Adrenal gland (tissue), 12 donors: ENCODE data around the gene ABCD2. TPM values are rescaled to one million over a fixed set of nuclear protein-coding genes. Genes with fewer than 3 reads are reported as not detected.
"Not testable (repeated sequence)": the region's sequence is repeated elsewhere in the genome, so short reads cannot be mapped to it uniquely, and the experiment has no call there.

Experiments
- DNase-seq, 7 donors: peaks; one replicate each; pipeline ENCODE4 v3.0.0-alpha.2; 2019 to 2020
- H3K27ac ChIP-seq, 5 donors: fragments of 200-600 bp; sonication (generic) in 4 of 5; 1 replicate in 3 of 5; 2 replicates in 2 of 5; pipeline versions ENCODE4 v1.5.1 to v1.8.0; 2016 to 2020; ENCODE audit warnings: mild to moderate bottlenecking in 1 of 5
- H3K27me3 ChIP-seq: fragments of 200-600 bp; 2 replicates; pipeline ENCODE4 v1.8.0; 2021
- H3K36me3 ChIP-seq, 2 donors: fragments of 200-600 bp; replicated peaks in 1 of 2; 1 replicate in 1 of 2; 2 replicates in 1 of 2; pipeline versions ENCODE4 v1.5.1 to v1.8.0; 2018 to 2022
- H3K4me1 ChIP-seq, 2 donors: fragments of 200-600 bp; replicated peaks in 1 of 2; 1 replicate in 1 of 2; 2 replicates in 1 of 2; pipeline versions ENCODE4 v1.5.1 to v1.8.0; 2018 to 2021
- H3K4me3 ChIP-seq, 4 donors: fragments of 200-600 bp; sonication (generic) in 3 of 4; one replicate each; pipeline ENCODE4 v1.5.1; 2016 to 2018
- H3K9me3 ChIP-seq, 3 donors: fragments of 200-600 bp; sonication (generic) in 1 of 3; replicated peaks in 1 of 3; 1 replicate in 2 of 3; 2 replicates in 1 of 3; pipeline versions ENCODE4 v1.5.1 to v1.8.0; 2016 to 2021
- CTCF ChIP-seq, 6 experiments: fragments of 450-650 bp in 4 of 6; fragments of 200-600 bp in 2 of 6; sonication (generic) in 1 of 6; IDR thresholded peaks; 1 replicate in 5 of 6; 2 replicates in 1 of 6; pipeline versions ENCODE4 v1.5.1 to v1.8.0; 2016 to 2021; ENCODE audit warnings: antibody characterized with exemption in 6 of 6, mild to moderate bottlenecking in 2 of 6, moderate library complexity in 1 of 6
- POLR2A ChIP-seq, 2 donors: fragments of 450-650 bp; IDR thresholded peaks; one replicate each; pipeline ENCODE4 v1.6.1; 2017; ENCODE audit warnings: antibody characterized with exemption in 2 of 2, mild to moderate bottlenecking in 2 of 2, moderate library complexity in 1 of 2
- WGBS, 4 donors: extraction: QIAGEN DNeasy Blood & Tissue Kit in 2 of 4; methylation state at CpG; one replicate each; pipeline versions ENCODE4 v1.1.5 to v1.1.7; 2013 to 2017; 5-methylcytosine and 5-hydroxymethylcytosine counted together
- intact Hi-C, 2 donors: fragments of 100-400 bp; cut with DNase I; formaldehyde crosslinking; loops; one replicate each; pipeline versions ENCODE4 v1.14.1 to v1.15.0; 2022 to 2023
- polyA plus RNA-seq, 3 donors: library from polyadenylated mRNA; stranded (reverse); fragments of 200-250 nt in 2 of 3; fragments of 350-450 nt in 1 of 3; fragmentation: Illumina TruSeq in 1 of 3; extraction: RNeasy Lipid Tissue Mini Kit (QIAGEN cat#74804) in 1 of 3; gene quantifications; one replicate each; pipeline ENCODE4 v1.2.3, GENCODE V29; 2013 to 2014
- total RNA-seq, 9 donors: library from RNA; depleted of rRNA in 4 of 9; stranded (reverse); fragments of >200 nt in 4 of 9; fragments of 120-200 nt in 1 of 9; fragmentation: NEBNext Ultra II Directional in 1 of 9; extraction: Animal tissue kit (Norgen Biotek cat#: 25700) in 1 of 9; gene quantifications; one replicate each; pipeline versions ENCODE4 v1.1.0 to v1.2.4, GENCODE V29; 2013 to 2023
- donor health status: healthy with polysubstance abuse.
- donor health status: Bipolar disorder and iron deficiency.
- donor health status: DM: yes; HTN: yes; CAD: no.
- donor health status: DM: no; HTN: no; CAD: no.
- donor health status: DM: no; HTN: no; CAD: no.
- donor health status: DM: yes; HTN: yes; CAD: no.

Gene ABCD2
- total and polyA plus RNA-seq, 12 donors, result 0.40 to 3.5 (median 0.94) TPM

GRCh38 chr12:39553476-39553875, 66.1 kb downstream of the ABCD2 start:
- H3K27ac ChIP-seq, result no peak overlapping the region
- TF ChIP-seq CTCF (IDR thresholded peaks at IDR 0.05), result no peak
- TF ChIP-seq POLR2A (IDR thresholded peaks at IDR 0.05), result no peak
- no peak overlapping the region for H3K4me3 ChIP-seq
- no peak for DNase-seq
- no peaks in the 10 kb centered on the region for H3K9me3 ChIP-seq
- intact Hi-C loops, result no loop called here
- no peaks in the 10 kb centered on the region for H3K36me3 ChIP-seq
- no peaks in the 10 kb centered on the region for H3K27me3 ChIP-seq
- no peaks in the 10 kb centered on the region for H3K4me1 ChIP-seq

DNA sequence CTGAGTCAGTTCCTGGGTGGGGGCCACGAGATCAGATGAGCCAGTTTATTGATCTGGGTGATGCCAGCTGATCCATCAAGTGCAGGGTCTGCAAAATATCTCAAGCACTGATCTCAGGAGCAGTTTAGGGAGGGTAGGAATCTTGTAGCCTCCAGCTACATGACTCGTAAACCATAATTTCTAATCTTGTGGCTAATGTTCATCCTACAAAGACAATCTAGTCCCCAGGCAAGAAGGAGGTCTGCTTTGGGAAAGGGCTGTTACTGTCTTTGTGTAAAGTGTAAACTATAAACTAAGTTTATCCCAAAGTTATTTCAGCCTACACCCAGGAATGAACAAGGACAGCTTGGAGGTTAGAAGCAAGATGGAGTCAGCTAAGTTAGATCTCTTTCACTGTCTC, 75.4 kb downstream of the ABCD2 start:
- H3K9me3 ChIP-seq, H3K4me1 ChIP-seq, H3K27ac ChIP-seq, DNase-seq, H3K27me3 ChIP-seq, H3K36me3 ChIP-seq, H3K4me3 ChIP-seq, intact Hi-C loops: not testable (repeated sequence)
- 61 to 85% (median 75%) methylated on average over 2 of the region's 2 CpGs for WGBS, 4 donors

DNA sequence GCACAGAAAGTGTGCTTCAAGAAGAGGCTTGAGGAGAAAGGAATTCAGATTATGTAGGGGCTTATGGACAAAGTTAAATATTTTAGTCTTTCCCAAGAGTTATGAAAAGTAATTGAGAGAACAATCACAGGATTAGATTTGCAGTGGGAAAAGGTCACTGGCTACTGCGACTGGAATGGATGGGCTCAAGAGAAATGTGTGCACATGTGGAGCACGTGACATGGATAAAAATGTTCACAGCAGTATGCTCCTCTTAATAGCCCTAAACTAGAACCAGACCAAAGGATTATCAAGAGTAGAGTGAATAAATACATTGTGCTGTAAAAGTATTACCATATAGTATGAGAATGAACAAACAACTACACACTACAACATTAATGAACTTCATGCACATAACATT, 78.1 kb downstream of the ABCD2 start:
- no peak overlapping the region for H3K27ac ChIP-seq
- H3K27me3 ChIP-seq, result no peaks in the 10 kb centered on the region
- WGBS, 4 donors, result 70 to 84% (median 80%) methylated on average over 2 of the region's 2 CpGs
- H3K4me1 ChIP-seq, result no peaks in the 10 kb centered on the region
- TF ChIP-seq CTCF (IDR thresholded peaks at IDR 0.05) (no peak), POLR2A (IDR thresholded peaks at IDR 0.05) (no peak)
- intact Hi-C loops, result no loop called here
- no peaks in the 10 kb centered on the region for H3K36me3 ChIP-seq
- no peaks in the 10 kb centered on the region for H3K9me3 ChIP-seq
- no peak for DNase-seq
- no peak overlapping the region for H3K4me3 ChIP-seq

GRCh38 chr12:39538679-39539104, 80.9 kb downstream of the ABCD2 start:
- H3K27me3 ChIP-seq, result no peaks in the 10 kb centered on the region
- H3K27ac ChIP-seq, result no peak overlapping the region
- TF ChIP-seq POLR2A (IDR thresholded peaks at IDR 0.05) (no peak), CTCF (IDR thresholded peaks at IDR 0.05) (no peak)
- H3K9me3 ChIP-seq, result no peaks in the 10 kb centered on the region
- 91 to 96% (median 94%) methylated on average over 18 of the region's 18 CpGs for WGBS, 4 donors
- intact Hi-C loops, result no loop called here
- no peak overlapping the region for H3K4me3 ChIP-seq
- H3K4me1 ChIP-seq, result no peaks in the 10 kb centered on the region
- DNase-seq, result no peak
- H3K36me3 ChIP-seq, result no peaks in the 10 kb centered on the region

GRCh38 chr12:39533951-39534350, 85.7 kb downstream of the ABCD2 start:
- TF ChIP-seq POLR2A (IDR thresholded peaks at IDR 0.05), result no peak
- no peak for TF ChIP-seq CTCF (IDR thresholded peaks at IDR 0.05)
- Histone ChIP-seq H3K27ac (no peak overlapping the region), H3K4me1 (no peaks in the 10 kb centered on the region), H3K27me3 (no peaks in the 10 kb centered on the region), H3K36me3 (no peaks in the 10 kb centered on the region), H3K9me3 (no peaks in the 10 kb centered on the region), H3K4me3 (no peak overlapping the region)
- no peak for DNase-seq
- intact Hi-C loops, result no loop called here
